Stimulated activated CD4-positive, alpha-beta T cell treated with anti-CD3 and anti-CD28 coated beads, Interleukin-2, amount 100 ng/mL, for 4 hours (primary cell): ENCODE results near the gene NABP1.

ENCODE experiments used
- DNase-seq: peaks from one replicate; pipeline ENCODE4 v3.0.0-alpha.2; 2020; ENCODE audit warnings: low read depth

Gene NABP1

GRCh38 chr2:191650896-191651773 lies 26.8 kb upstream of the NABP1 start:
- DNase-seq = no peak

- no peak for DNase-seq
Observed at GRCh38 chr2:191653667-191654391, 24.1 kb upstream of the NABP1 start.

DNA sequence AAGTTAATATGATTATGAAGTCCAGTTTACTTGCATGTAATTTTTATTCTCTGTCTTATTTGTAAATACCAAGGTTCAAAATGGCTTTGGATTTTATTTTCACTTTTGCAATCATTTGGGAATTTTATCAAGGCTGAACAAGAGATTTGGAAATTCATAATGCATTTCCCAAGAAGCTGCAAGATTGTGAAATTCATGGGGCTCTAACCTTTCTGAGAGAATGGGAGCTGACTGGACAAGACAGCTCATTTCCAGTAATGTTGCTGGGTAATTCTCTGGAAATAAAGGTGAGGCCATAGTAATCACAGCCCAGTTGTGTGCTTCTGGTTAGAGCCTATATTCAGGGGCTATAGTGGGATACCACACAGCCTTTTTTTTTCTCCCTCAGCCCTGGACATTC lies 21.5 kb upstream of the NABP1 start:
- DNase-seq = no peak

GRCh38 chr2:191656792-191657191 lies 21.1 kb upstream of the NABP1 start:
- DNase-seq = no peak

DNA sequence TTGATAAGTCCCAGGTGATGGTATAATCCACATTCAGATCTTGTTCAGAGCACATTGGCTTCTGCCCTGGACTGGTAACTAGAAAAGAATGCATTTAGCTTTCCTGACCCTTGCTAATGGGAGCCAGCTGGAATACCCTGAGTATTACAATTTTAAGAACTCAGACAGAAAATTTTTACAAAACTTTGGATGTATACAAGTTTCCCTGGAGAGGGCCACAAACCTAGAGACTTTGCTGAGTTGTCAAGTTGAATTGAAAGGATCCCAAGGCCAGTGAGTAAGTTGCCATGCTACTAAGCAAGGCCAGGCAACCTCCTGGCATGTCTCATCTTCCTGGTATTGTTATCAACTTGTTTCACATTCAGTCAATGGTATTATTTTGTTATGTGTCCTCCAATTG lies 20.0 kb upstream of the NABP1 start:
- DNase-seq = no peak

DNA sequence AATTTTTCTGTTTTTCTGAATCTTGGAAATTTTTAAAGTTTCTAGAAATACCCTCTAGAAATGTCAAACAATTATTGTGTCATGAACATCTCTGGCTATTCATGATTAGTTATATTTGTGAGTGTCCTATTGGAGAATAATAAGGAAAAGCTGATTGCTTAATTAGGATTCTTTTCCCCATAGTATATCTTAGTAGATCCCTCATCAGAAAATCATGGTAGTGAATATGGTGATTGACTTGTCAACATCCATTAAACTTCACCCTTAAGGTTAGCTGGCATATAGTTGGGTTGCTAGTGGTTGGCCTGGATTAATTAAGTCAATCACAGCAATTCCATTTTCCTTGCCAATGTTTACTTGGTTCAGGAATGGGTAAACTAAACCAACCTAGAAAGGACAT lies 18.7 kb upstream of the NABP1 start:
- no peak for DNase-seq

- no peak for DNase-seq
Observed at GRCh38 chr2:191660575-191660974, 17.4 kb upstream of the NABP1 start.

DNA sequence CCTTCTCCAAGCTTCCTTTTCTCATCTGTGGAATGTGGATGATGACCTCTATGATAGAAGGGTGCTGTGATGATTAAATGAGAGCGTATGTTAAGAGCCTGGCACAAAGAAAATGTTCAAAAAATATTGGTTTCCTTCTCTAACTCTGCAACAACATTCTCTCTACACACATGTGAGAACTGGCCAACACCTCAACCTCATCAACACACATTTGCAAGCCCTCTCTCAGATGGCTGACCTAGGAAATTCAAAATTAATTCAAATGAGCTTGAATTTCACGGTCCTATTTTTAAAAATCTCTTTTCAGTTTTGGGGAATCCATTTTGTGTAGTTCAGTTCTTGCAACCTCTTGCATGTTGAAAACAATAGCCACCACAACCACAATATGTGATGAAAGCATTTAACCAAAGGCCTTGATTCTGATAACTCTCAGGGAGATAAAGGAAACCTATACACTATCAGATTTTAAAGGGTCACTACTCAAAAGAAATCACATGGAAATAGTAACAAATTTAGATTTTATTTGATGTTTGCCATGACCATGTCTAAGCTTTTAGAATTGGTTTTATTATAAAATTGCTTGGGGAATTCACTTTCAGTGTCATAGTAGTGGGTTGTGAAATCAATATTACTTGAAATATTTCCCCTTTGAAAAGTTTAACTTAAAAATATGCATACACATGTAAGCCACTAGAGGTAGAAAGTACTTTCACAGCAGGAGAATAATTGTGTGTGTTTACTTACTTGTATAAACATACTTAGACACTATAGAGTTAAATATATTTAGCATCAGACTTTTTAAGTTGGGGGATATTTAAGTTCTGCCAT lies 16.6 kb upstream of the NABP1 start:
- DNase-seq = no peak

- DNase-seq = no peak
Observed at GRCh38 chr2:191664823-191665677, 12.9 kb upstream of the NABP1 start.

- no peak for DNase-seq
Observed at GRCh38 chr2:191666226-191666625, 11.7 kb upstream of the NABP1 start.

GRCh38 chr2:191666732-191667131 lies 11.2 kb upstream of the NABP1 start:
- no peak for DNase-seq

DNA sequence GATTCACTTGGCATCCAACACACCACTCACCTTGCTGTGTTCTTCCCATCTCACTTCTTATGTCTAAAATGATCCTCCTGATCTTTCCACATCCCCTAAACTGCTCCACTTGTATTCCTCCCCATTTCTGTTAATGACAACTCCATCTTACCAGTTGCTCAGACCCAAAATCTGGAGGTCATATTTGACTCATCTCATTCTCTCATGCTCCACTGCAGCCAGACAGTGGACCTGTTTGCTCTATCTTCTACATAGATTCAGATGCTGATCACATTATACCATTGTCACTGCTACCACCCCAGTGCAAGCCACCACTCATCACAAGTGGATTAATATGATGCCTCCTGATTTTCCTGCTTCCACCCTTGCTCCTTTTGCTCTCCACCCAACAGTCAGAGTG lies 7.9 kb upstream of the NABP1 start:
- no peak for DNase-seq

DNA sequence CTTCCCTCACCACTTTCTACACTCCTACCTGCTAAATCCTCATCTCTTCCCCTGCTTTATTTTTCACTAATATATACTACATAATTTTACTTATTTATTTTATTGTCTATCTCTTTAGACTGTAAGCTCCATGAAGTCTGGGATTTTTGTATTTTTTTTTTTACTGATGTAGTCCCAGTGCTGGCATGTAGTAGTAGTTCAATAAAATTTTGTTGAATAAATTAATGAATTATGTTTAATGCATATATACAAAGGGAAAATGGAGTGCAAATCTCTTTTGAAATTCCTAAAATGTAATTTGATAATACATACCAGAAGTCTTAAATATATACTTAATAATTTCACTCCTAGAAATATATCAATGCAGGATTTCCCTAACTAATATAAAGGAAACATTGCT lies 7.1 kb upstream of the NABP1 start:
- no peak for DNase-seq

GRCh38 chr2:191675807-191676721 lies 1.9 kb upstream of the NABP1 start:
- DNase-seq = peak; percentile 65

GRCh38 chr2:191676790-191677645 lies 918 bp upstream of the NABP1 start:
- peak; percentile 17 for DNase-seq

- DNase-seq = peak; percentile 46
Observed at GRCh38 chr2:191678437-191679100, 633 bp downstream of the NABP1 start.

GRCh38 chr2:191679818-191680600 lies 2.1 kb downstream of the NABP1 start:
- DNase-seq = no peak

DNA sequence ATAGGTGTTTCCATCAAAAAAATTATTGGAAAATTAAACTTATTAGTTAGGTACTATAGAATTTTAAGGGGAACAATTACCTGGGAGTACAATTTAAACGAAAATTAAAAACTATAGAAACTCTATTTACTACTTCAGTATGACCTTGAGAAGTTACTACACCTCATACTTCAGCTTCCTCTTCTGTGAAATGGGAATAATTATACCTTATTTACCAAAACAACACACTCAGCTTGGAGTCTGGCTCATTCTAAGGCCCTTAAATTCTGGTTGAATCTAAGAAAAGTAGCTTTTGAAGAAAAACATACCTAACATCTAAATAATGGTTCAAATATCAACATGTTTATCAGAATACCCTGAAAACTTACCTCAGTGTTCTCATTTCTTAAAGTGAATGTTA lies 2.7 kb downstream of the NABP1 start:
- DNase-seq = no peak
